GM23338 (cell line): Measurements from ENCODE around the gene NWD2. TPM values are rescaled to one million over a fixed set of nuclear protein-coding genes. Genes with fewer than 3 reads are reported as not detected.

Experiments used
- ATAC-seq: fragments of 200-7000 bp; cut with Tn5 transposase; 3 replicates; pipeline ENCODE4 v1.9.1; 2020
- DNase-seq: peaks from one replicate; pipeline ENCODE4 v3.0.0-alpha.2; 2015; ENCODE audit warnings: low spot score
- H2AFZ ChIP-seq: fragments of 200-600 bp; sonication (generic); 2 replicates; pipeline ENCODE4 v1.8.0; 2016; ENCODE audit warnings: antibody characterized with exemption, mild to moderate bottlenecking, moderate library complexity
- H3F3A ChIP-seq: fragments of 200-600 bp; sonication (generic); replicated peaks from 2 replicates; pipeline ENCODE4 v1.8.0; 2017; ENCODE audit warnings: antibody characterized with exemption, mixed run types, low read depth
- H3K27ac ChIP-seq: fragments of 200-600 bp; sonication (generic); 2 replicates; pipeline ENCODE4 v1.6.1; 2016; ENCODE audit warnings: low read depth
- H3K27me3 ChIP-seq: fragments of 200-600 bp; sonication (generic); 2 replicates; pipeline ENCODE4 v1.8.0; 2016; ENCODE audit warnings: mild to moderate bottlenecking, mixed run types, moderate library complexity; ENCODE audit not compliant: insufficient read depth
- H3K36me3 ChIP-seq: fragments of 200-600 bp; sonication (generic); 2 replicates; pipeline ENCODE4 v1.8.0; 2016; ENCODE audit warnings: mild to moderate bottlenecking; ENCODE audit not compliant: insufficient read depth
- H3K4me1 ChIP-seq: fragments of 200-600 bp; sonication (generic); 2 replicates; pipeline ENCODE4 v1.8.0; 2016; ENCODE audit warnings: mild to moderate bottlenecking, moderate library complexity; ENCODE audit not compliant: insufficient read depth
- H3K4me2 ChIP-seq: fragments of 200-600 bp; sonication (generic); 2 replicates; pipeline ENCODE4 v1.7.1; 2017; ENCODE audit warnings: mixed run types
- H3K4me3 ChIP-seq: fragments of 200-600 bp; sonication (generic); 2 replicates; pipeline ENCODE4 v1.6.1; 2016; ENCODE audit warnings: mixed run types
- H3K79me2 ChIP-seq: fragments of 200-600 bp; sonication (generic); replicated peaks from 2 replicates; pipeline ENCODE4 v1.8.0; 2017; ENCODE audit warnings: mild to moderate bottlenecking; ENCODE audit not compliant: insufficient read depth
- H3K9me2 ChIP-seq: fragments of 200-600 bp; sonication (generic); 2 replicates; pipeline ENCODE4 v1.8.0; 2017; ENCODE audit not compliant: insufficient read depth
- H4K20me1 ChIP-seq: fragments of 200-600 bp; sonication (generic); replicated peaks from 2 replicates; pipeline ENCODE4 v1.8.0; 2017; ENCODE audit warnings: mild to moderate bottlenecking; ENCODE audit not compliant: insufficient read depth
- H3K27ac Mint-ChIP-seq: 2 replicates; pipeline ENCODE4 v1.8.0; 2020; ENCODE audit warnings: inconsistent platforms, mild to moderate bottlenecking, moderate library complexity, mixed read lengths
- H3K27me3 Mint-ChIP-seq: 3 replicates; pipeline ENCODE4 v1.8.0; 2022; ENCODE audit warnings: low read depth, mild to moderate bottlenecking, moderate library complexity, mixed read lengths, inconsistent platforms; ENCODE audit not compliant: insufficient read depth, poor library complexity
- H3K36me3 Mint-ChIP-seq: 3 replicates; pipeline ENCODE4 v1.8.0; 2021; ENCODE audit warnings: low read depth, mild to moderate bottlenecking, inconsistent platforms, moderate library complexity, mixed read lengths
- H3K4me1 Mint-ChIP-seq: 3 replicates; pipeline ENCODE4 v1.8.0; 2020; ENCODE audit warnings: mild to moderate bottlenecking, inconsistent platforms, mixed read lengths
- H3K4me3 Mint-ChIP-seq: 3 replicates; pipeline ENCODE4 v1.8.0; 2021; ENCODE audit warnings: moderate library complexity, mild to moderate bottlenecking, inconsistent platforms, mixed read lengths
- H3K9me3 Mint-ChIP-seq: 3 replicates; pipeline ENCODE4 v1.8.0; 2020; ENCODE audit warnings: moderate library complexity, mild to moderate bottlenecking, inconsistent platforms, mixed read lengths
- CREB1 ChIP-seq: fragments of 250-450 bp; sonication (Bioruptor Pico); IDR thresholded peaks from 2 replicates; pipeline ENCODE4 v1.5.0; 2020; ENCODE audit warnings: low read depth, mild to moderate bottlenecking, moderate library complexity
- CTCF ChIP-seq, 2 experiments: fragments of 200-600 bp in 1 of 2; sonication (generic) in 1 of 2; conservative IDR thresholded peaks; 2 replicates each; pipeline versions ENCODE4 v1.5.1 to v1.6.1; 2016 to 2017; ENCODE audit warnings: antibody characterized with exemption in 2 of 2, low read depth in 2 of 2, mild to moderate bottlenecking in 2 of 2, moderate library complexity in 1 of 2
- EZH2phosphoT487 ChIP-seq: fragments of 200-600 bp; sonication (generic); IDR thresholded peaks from one replicate; pipeline ENCODE4 v1.8.1; 2018; ENCODE audit warnings: antibody characterized with exemption; ENCODE audit not compliant: unreplicated experiment
- JUNB ChIP-seq: IDR thresholded peaks from one replicate; pipeline ENCODE4 v1.6.1; 2016; ENCODE audit warnings: antibody characterized with exemption; ENCODE audit not compliant: unreplicated experiment
- NANOG ChIP-seq: IDR thresholded peaks from 2 replicates; pipeline ENCODE4 v1.6.1; 2016; ENCODE audit warnings: antibody characterized with exemption, borderline replicate concordance
- POLR2AphosphoS5 ChIP-seq: IDR thresholded peaks from 2 replicates; pipeline ENCODE4 v1.6.1; 2016; ENCODE audit warnings: antibody characterized with exemption, low read depth
- REST ChIP-seq: IDR thresholded peaks from one replicate; pipeline ENCODE4 v1.6.1; 2018; ENCODE audit warnings: antibody characterized with exemption; ENCODE audit not compliant: unreplicated experiment
- STAT1 ChIP-seq: IDR thresholded peaks from one replicate; pipeline ENCODE4 v1.6.1; 2016; ENCODE audit warnings: antibody characterized with exemption; ENCODE audit not compliant: unreplicated experiment
- ZNF114 ChIP-seq: fragments of 250-450 bp; sonication (Bioruptor Pico); IDR thresholded peaks from 2 replicates; pipeline ENCODE4 v1.5.0; 2020; ENCODE audit warnings: mild to moderate bottlenecking, moderate library complexity
- ZNF331 ChIP-seq: fragments of 250-450 bp; sonication (Bioruptor Pico); IDR thresholded peaks from 2 replicates; pipeline ENCODE4 v1.5.0; 2020; ENCODE audit warnings: low read depth, mild to moderate bottlenecking, moderate library complexity
- ZNF462 ChIP-seq: fragments of 250-450 bp; sonication (Bioruptor Pico); IDR thresholded peaks from 2 replicates; pipeline ENCODE4 v1.5.0; 2020; ENCODE audit warnings: mild to moderate bottlenecking, moderate library complexity
- polyA plus RNA-seq: library from polyadenylated mRNA; unstranded; fragments of >200 nt; fragmentation: Nextera tagmentation; extraction: Ambion mirVana; gene quantifications from 2 replicates; pipeline ENCODE4 v1.2.1, GENCODE V29; 2016
- total RNA-seq: library from RNA; depleted of rRNA; stranded (reverse); fragments of >200 nt; shearing (Covaris generic); gene quantifications from 2 replicates; pipeline ENCODE4 v1.2.3, GENCODE V29; 2014

NWD2 gene
- total and polyA plus RNA-seq, 2 experiments from 2014 or later, result 0.07 TPM; not detected in 1

GRCh38 chr4:37245391-37245954 lies 930 bp downstream of the NWD2 start (continued):
- TF ChIP-seq CREB1 (CRISPR knock-in tag), result no peak
- no peak for TF ChIP-seq NANOG
- TF ChIP-seq ZNF114 (CRISPR knock-in tag), result no peak
- no peak for TF ChIP-seq JUNB
- TF ChIP-seq STAT1, result no peak
- TF ChIP-seq POLR2AphosphoS5, result no peak
- no peak for TF ChIP-seq REST

- Histone ChIP-seq H3K36me3 (no peaks in the 10 kb centered on the region), H4K20me1 (no peaks in the 10 kb centered on the region), H3K27ac (no peak overlapping the region), H3K4me3 (no peak overlapping the region), H2AFZ (no peak overlapping the region), H3K9me2 (no peaks in the 10 kb centered on the region), H3K79me2 (no peaks in the 10 kb centered on the region), H3F3A (peaks cover 2% of the 10 kb centered on the region; the same call in 1 of the 2 replicates), H3K27me3 (peaks cover 73% of the 10 kb centered on the region), H3K4me2 (no peak overlapping the region), H3K4me1 (peaks cover 10% of the 10 kb centered on the region; the same call in 1 of the 2 replicates)
- peaks cover 14% of the 10 kb centered on the region for H3K4me1 Mint-ChIP-seq
- peaks cover 50% of the 10 kb centered on the region for H3K27me3 Mint-ChIP-seq
- no peaks in the 10 kb centered on the region for H3K36me3 Mint-ChIP-seq
- no peak for DNase-seq
- no peak overlapping the region for H3K27ac Mint-ChIP-seq
- no peak overlapping the region for H3K4me3 Mint-ChIP-seq
- ATAC-seq, result no peak
- H3K9me3 Mint-ChIP-seq, result peaks cover 2% of the 10 kb centered on the region; the same call in 1 of the 3 replicates
- TF ChIP-seq ZNF331 (CRISPR knock-in tag), result no peak
- no peak for TF ChIP-seq NANOG
- no peak for TF ChIP-seq POLR2AphosphoS5
- no peak for TF ChIP-seq ZNF462 (CRISPR knock-in tag)
- no peak for TF ChIP-seq CTCF (conservative IDR thresholded peaks at IDR 0.05; ENCODE audit: low read depth in 2 of 2)
- TF ChIP-seq STAT1, result no peak
- TF ChIP-seq JUNB, result no peak
- TF ChIP-seq ZNF114 (CRISPR knock-in tag), result no peak
- TF ChIP-seq CREB1 (CRISPR knock-in tag), result no peak
- no peak for TF ChIP-seq EZH2phosphoT487
These were observed 2.3 kb downstream of the NWD2 start for GRCh38 chr4:37246891-37247290.
